ENCODE data around the gene PRSS48. TPM values are rescaled to one million over a fixed set of nuclear protein-coding genes. Genes with fewer than 3 reads are reported as not detected.

PRSS48 gene
- total and polyA plus RNA-seq, 8 donors = not detected

DNA sequence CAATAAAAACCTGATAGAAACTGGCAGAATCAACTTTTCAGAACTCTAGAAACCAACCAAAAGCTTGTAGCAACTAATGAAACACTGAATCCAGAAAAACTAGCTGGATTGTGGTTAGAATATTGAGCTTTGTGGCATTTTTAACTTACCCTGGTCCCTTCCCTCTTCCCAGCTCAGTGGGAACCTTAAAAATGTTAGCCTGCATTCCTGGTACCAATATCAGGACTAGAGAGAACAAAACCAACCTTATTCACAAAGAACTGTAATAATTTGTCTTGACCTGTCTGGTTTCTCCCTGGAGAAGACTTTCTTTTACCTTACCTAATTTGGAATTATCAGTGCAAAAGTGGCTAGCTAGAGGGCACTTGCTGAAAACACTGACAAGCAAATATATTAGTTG, 27.3 kb downstream of the PRSS48 start:
- Histone ChIP-seq H3K4me1 (peaks cover 0 to 21% (median 7%) of the 10 kb centered on the region in 4 donors), H3K27me3 (no peaks in the 10 kb centered on the region), H3K4me3 (no peak overlapping the region), H3K9me3 (no peaks in the 10 kb centered on the region), H3K36me3 (no peaks in the 10 kb centered on the region), H3K27ac (no peak overlapping the region)
- no peak for TF ChIP-seq EP300 (IDR thresholded peaks at IDR 0.05)
- no peak for TF ChIP-seq POLR2AphosphoS5 (IDR thresholded peaks at IDR 0.05)
- TF ChIP-seq POLR2A (IDR thresholded peaks at IDR 0.05) = no peak
- TF ChIP-seq, protein P1, sequence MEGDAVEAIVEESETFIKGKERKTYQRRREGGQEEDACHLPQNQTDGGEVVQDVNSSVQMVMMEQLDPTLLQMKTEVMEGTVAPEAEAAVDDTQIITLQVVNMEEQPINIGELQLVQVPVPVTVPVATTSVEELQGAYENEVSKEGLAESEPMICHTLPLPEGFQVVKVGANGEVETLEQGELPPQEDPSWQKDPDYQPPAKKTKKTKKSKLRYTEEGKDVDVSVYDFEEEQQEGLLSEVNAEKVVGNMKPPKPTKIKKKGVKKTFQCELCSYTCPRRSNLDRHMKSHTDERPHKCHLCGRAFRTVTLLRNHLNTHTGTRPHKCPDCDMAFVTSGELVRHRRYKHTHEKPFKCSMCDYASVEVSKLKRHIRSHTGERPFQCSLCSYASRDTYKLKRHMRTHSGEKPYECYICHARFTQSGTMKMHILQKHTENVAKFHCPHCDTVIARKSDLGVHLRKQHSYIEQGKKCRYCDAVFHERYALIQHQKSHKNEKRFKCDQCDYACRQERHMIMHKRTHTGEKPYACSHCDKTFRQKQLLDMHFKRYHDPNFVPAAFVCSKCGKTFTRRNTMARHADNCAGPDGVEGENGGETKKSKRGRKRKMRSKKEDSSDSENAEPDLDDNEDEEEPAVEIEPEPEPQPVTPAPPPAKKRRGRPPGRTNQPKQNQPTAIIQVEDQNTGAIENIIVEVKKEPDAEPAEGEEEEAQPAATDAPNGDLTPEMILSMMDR (IDR thresholded peaks at IDR 0.05) = no peak
- intact Hi-C loops (cut with DNase I; ENCODE audit: low total_unique reads) = no loop called here
- DNase-seq = no peak

DNA sequence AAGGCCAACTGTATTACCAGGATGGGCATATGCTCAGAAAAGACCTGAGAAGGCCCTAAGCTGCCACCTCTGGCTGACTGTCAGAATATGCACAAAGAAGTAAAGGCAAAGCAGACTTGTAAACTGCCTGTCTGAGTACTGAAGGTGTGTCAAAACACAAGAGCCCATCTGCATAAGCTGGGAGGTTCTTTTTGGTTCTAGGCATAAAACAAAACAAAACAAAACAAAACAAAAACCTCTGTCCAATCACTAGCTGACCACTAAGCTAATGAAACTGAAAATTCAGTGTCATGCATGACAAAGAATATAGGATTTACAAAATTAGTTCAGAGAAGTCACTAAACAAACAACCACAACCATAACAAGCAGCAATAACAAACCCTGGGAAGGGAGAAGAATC, 27.8 kb downstream of the PRSS48 start:
- H3K9me3 ChIP-seq = no peaks in the 10 kb centered on the region
- no peak overlapping the region for H3K27ac ChIP-seq
- TF ChIP-seq, protein P1 (IDR thresholded peaks at IDR 0.05) = no peak
- TF ChIP-seq EP300 (IDR thresholded peaks at IDR 0.05) = no peak
- TF ChIP-seq POLR2AphosphoS5 (IDR thresholded peaks at IDR 0.05) = no peak
- TF ChIP-seq POLR2A (IDR thresholded peaks at IDR 0.05) = no peak
- no peaks in the 10 kb centered on the region for H3K27me3 ChIP-seq
- no peaks in the 10 kb centered on the region for H3K36me3 ChIP-seq
- intact Hi-C loops (cut with DNase I; ENCODE audit: low total_unique reads) = no loop called here
- no peak overlapping the region for H3K4me3 ChIP-seq
- H3K4me1 ChIP-seq = peaks cover 0 to 21% (median 7%) of the 10 kb centered on the region in 4 donors
- DNase-seq = no peak

DNA sequence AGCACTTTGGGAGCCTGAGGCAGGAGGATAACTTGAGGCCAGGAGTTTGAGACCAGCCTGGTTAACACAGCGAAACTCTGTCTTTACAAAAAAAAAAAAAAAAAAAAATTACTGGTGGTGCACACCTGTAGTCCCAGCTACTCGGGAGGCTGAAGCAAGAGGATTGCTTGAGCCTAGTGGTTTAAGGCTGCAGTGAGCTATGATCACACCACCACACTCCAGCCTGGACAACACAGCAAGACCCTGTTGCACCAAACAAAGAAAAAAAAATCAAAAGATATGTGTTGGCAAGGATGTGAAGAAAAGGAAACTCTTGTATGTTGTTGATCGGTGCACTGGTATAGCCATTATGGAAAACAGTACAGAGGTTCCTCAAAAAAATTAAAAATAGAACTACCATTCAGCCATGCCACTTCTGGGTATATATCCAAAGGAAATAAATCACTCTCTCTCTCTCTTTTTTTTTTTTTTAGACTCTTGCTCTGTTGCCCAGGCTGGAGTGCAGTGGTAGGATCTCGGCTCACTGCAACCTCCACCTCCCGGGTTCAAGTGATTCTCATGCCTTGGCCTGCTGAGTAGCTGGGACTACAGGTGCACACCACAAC, 33.3 kb downstream of the PRSS48 start:
- Histone ChIP-seq H3K4me3 (no peak overlapping the region), H3K27ac (no peak overlapping the region), H3K27me3 (no peaks in the 10 kb centered on the region), H3K36me3 (no peaks in the 10 kb centered on the region), H3K4me1 (peaks cover 15 to 35% (median 23%) of the 10 kb centered on the region in 4 donors), H3K9me3 (no peaks in the 10 kb centered on the region)
- no peak for DNase-seq
- TF ChIP-seq POLR2A (IDR thresholded peaks at IDR 0.05) = no peak
- TF ChIP-seq, protein P1 (IDR thresholded peaks at IDR 0.05) = no peak
- intact Hi-C loops (cut with DNase I; ENCODE audit: low total_unique reads) = no loop called here
- 89 to 99% (median 97%) methylated on average over 5 of the region's 5 CpGs for WGBS, 5 donors

DNA sequence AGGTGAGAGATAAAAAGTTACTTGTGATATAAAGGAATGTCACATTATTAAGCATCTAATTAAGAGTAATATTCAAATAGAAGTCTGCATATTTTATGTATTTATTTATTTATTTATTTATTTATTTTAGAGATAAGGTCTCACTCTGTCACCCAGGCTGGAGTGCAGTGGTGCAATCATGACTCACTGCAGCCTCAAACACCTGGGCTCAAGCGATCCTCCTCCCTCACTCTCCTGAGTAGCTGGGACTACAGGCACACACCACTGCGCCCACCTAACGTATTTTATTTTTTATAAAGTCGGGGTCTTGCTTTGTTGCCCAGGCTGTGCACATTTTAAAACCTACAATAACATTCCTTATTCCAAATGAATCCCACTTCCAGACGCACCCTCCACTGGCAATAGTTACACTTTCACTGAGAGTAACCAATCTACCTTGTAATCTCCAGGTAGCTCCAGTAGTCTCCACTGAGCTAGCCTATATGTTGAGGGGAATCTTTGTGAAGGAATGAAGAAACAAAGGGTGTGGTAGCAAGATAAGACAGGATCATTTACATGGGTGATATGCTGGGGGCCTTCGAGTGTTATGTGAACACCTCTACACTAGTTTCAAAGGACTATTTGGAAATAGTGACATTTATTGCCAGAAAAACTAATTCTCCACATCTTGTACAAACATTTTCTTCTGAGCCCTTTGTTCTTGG, 36.5 kb downstream of the PRSS48 start:
- Histone ChIP-seq H3K27ac (peak overlapping the region in 2 of 5 donors; percentile 40 to 60), H3K27me3 (no peaks in the 10 kb centered on the region), H3K36me3 (no peaks in the 10 kb centered on the region), H3K9me3 (no peaks in the 10 kb centered on the region), H3K4me3 (no peak overlapping the region), H3K4me1 (peaks cover 15 to 45% (median 34%) of the 10 kb centered on the region in 4 donors)
- TF ChIP-seq EP300 (IDR thresholded peaks at IDR 0.05) (no peak), POLR2A (IDR thresholded peaks at IDR 0.05) (no peak), POLR2AphosphoS5 (IDR thresholded peaks at IDR 0.05) (no peak)
- TF ChIP-seq, protein P1 (IDR thresholded peaks at IDR 0.05) = no peak
- 75 to 84% (median 80%) methylated on average over 6 of the region's 6 CpGs for WGBS, 5 donors
- intact Hi-C loops (cut with DNase I; ENCODE audit: low total_unique reads) = no loop called here
- no peak for DNase-seq
